ENCODE data around the gene RNF217.
"Not testable (repeated sequence)": the region's sequence is repeated elsewhere in the genome, so short reads cannot be mapped to it uniquely, and the experiment has no call there.

RNF217 gene

DNA sequence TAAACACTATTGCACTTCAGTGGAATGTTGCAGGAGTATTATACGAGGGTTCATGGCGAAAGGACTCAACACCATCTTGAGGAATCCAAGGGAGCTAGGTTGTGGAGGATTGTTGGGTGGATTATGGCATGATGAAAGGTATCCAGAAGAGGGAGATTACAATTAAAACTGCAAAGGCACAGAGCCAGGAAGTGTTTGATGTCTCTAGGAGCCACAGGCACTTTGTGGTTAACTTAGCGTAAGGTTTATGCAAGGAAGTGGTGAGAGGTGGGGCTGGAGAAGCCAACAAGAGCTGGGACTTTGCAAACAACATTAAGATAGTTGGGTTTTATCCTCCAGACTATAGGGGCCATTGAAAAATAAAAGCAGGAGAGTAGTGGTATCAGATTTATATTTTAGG lies 104.7 kb downstream of the RNF217 start:
- no peak for DNase-seq

- no peak for DNase-seq
These were observed 105.3 kb downstream of the RNF217 start for GRCh38 chr6:125067552-125067951.

- DNase-seq, result no peak
These were observed 110.8 kb downstream of the RNF217 start for GRCh38 chr6:125073071-125073470.

DNA sequence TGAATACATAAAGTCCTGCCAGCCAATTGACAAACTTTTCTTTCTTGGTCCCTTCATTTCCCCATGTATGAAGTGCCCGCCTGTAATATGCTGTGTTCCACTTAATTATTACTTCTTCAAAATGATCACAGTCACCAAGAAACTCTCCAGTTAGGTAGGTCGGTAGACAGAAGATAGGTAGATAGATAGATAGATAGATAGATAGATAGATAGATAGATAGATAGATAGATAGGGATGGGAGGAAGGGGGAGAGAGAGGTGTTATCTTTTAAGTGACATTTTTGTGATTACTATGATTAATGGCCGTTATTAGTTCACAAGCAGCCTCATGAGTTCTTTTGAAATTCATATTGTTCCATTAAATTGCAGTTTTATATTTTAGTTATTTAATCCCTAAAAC lies 111.9 kb downstream of the RNF217 start:
- DNase-seq, result no peak

GRCh38 chr6:125075073-125075472 lies 112.8 kb downstream of the RNF217 start:
- DNase-seq, result not testable (repeated sequence)

GRCh38 chr6:125075741-125076481 lies 113.7 kb downstream of the RNF217 start:
- no peak for DNase-seq

- DNase-seq, result no peak
These were observed 114.2 kb downstream of the RNF217 start for GRCh38 chr6:125076482-125076742.

GRCh38 chr6:125077453-125077852 lies 115.2 kb downstream of the RNF217 start:
- DNase-seq, result peak; percentile 79

DNA sequence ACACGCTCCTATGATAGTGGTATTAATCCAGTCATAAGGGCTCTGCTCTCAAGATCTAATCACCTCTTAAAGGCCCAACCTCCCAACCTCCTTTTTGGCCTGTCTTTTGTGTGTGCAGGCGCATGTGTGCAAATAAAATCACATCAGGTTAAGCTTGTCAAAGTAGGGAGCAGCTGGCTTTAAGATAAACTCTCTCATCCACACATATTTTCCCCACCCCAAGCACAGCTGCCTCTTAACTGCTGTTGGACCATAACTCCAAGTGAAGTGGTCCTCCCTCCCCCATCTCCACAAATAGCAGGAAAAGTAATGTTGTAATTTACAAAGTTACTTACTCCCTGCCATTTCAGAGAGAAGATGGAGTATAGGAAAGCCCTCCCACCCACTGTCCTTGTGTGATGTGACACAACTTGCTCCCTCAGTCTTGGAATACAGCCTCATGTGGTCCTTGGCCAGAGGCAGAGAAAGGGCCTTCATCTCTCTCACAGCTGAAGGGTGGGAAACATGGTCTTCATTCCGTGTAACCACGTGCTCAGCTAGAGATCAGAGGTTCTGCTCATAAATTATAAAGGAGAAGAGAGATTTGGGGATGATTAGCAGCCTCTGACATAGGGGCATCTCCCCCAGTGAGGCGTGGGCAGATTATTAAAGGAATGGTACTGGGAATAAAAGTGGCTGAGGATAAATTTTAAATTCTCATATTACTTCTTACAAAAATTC lies 116.5 kb downstream of the RNF217 start:
- DNase-seq, result no peak

GRCh38 chr6:125082908-125083683 lies 120.9 kb downstream of the RNF217 start:
- DNase-seq, result no peak

DNA sequence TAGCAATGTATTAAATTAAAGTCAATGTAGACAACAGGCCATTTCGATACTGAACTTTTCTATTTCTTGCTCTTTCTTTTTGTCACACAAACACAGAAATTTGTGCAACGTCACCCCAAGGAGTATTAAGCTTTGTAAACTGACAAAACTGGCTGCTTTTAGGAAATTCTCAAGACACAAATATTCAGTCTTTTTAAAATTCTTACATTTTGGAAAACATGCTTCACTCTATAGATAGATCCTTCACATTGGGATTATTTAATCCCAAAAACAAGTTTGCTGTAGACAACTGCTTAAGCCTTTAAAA lies 121.4 kb downstream of the RNF217 start:
- DNase-seq, result no peak

DNA sequence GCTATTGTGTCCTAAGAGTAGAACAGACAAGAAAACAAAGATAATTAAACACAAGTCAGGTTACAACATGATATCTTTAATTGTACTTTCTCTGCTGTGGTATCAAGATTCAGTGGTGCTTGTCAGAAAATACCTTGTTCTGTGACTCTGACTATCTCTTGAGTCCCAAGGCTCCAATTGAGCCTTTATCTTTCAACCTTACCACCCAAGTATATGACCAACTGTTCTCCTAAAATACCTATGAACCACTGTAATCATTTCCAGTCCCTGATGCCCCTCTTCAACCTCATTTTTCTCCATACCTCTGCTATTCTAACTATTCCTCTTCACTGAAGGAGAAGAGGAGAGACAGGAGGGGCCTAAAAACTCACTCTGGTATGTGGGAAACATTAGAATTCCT lies 124.5 kb downstream of the RNF217 start:
- no peak for DNase-seq

DNA sequence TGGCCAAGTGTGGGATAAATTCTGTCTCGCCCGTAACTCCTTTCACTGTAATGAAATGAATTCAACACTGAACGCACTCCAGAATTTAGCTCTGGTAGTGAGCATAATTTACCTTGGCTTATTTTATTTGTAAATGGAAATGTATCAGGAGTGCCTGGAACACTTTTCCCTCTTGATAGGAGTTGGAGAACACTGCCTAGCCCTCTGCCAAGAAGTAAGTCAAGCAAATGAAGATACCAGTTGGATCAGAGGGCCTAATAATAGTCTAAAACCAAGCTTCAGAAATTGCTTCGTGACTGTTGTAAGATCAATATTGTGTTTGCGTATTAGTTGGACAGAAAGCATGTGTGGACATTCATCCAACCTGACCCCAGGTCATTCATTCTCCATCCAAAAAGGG lies 126.7 kb downstream of the RNF217 start:
- no peak for DNase-seq

DNA sequence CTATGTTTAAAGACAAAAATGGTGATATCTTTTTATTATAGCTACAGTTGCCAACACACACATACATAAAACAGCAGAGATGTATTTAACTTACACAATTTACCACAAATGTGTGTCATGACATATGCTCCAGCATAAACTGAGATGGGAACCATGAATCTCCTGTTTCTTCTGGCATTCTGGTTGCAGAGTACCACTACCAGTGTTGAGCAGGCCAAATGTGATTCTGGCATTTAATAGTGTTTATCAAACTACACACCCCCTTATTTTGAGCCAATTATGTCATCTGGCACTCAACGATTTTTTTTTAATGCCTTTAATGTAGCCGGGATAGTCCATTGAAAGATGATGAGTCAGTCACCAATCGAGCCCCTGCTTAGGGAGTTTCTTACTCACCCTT lies 132.3 kb downstream of the RNF217 start:
- no peak for DNase-seq

- no peak for DNase-seq
These were observed 133.5 kb downstream of the RNF217 start for GRCh38 chr6:125095580-125096301.

GRCh38 chr6:125097186-125097585 lies 134.9 kb downstream of the RNF217 start:
- no peak for DNase-seq

DNA sequence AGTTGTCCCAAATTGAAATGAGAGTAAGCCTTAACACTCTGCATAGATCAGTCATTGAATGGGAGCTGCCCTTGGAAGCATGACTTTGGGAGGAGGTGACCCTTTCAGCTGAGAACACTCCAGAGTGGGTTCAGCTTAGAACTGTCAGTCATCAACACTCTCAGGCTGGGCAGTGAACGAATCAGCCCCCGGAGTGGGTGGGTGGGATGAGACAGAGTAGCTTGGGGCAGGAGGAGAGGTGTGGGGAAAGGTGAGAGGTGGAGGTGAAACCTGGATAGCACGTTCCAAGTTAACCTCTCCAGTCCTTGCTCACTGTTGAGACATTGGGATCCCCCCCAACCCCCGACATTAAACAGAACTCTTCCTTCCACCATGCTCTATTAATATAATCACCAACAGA lies 136.0 kb downstream of the RNF217 start:
- no peak for DNase-seq

DNA sequence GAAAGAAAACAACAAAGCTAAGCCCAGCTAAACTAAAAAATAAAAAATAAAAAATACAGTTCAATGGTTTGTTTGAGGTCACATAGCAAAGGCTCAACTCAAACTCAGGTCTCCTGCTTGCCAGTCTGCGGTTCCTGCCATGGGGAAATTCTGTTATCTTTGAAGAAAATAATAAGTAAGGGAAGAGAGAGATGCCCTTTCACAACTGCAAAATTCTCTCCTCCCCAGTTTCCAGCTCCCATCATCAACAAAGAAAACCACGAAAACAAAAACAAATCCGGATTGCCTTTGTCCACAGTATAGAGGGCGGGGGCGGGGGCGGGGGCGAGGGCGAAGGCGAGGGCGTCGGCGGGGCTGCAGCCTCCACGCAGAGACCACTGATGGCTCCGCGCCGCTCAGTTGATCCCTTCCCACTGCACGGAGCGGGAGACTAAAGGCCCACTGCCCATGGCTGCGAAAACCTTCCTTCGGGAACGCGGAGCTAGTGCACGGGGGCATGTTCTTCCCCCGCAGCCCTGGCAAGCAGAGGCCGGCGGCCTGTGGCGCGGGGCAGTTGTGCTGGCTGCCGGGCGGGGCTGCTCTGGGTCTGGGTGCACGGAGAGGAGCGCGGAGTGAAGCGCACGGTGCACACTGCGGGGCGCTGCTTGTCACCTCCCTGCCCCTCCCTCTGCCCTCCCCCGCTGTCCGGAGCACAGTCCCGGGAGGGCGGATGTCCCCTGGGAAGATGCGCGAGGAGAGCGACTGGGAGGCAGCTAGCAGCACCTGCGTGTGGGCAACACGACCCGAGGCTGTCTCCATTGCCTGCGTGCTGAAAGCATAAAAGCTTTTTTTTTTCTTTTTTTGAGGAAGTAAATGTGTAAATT lies 137.2 kb downstream of the RNF217 start:
- no peak for DNase-seq

DNA sequence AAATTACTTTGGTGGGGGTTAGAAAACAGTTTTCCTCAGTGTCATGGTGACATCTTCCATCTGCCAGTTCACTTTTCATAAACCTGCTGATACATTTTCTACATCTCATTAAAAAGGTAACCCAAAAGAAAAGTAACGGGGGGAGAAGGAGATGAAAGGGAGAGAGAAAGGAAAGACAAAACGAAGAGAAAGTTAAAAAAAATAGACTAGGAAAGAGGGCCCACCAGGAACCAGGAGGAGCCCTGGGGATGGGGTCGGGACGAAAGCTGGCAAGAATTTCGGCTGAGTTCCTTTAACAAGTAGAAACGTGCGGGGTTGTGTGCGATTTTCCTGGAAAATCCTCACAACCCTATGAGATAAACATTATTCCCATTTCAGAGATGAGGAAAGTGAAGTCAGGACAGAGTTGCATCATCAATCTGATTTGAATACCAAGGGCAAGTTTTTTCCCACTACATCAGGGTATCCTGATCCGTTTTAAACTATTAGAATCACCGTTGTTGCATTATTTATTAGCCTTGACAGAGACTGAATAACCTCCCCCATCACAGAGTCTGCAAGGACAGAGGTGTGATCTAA lies 137.9 kb downstream of the RNF217 start:
- no peak for DNase-seq

GRCh38 chr6:125101128-125101527 lies 138.9 kb downstream of the RNF217 start:
- no peak for DNase-seq

GRCh38 chr6:125101631-125102030 lies 139.4 kb downstream of the RNF217 start:
- no peak for DNase-seq

- DNase-seq, result no peak
These were observed 140.2 kb downstream of the RNF217 start for GRCh38 chr6:125102411-125102810.

Measured in NCI-H1048 (cell line).